NCI-H774 (cell line): ENCODE results near the gene MYO1D.
A peak's percentile ranks its signal among the peaks of the same experiment; 100 is the strongest.

Experiments used
- DNase-seq: peaks from one replicate; lab custom pipeline; 2025; lab: John Stamatoyannopoulos, UW

Gene MYO1D

DNA sequence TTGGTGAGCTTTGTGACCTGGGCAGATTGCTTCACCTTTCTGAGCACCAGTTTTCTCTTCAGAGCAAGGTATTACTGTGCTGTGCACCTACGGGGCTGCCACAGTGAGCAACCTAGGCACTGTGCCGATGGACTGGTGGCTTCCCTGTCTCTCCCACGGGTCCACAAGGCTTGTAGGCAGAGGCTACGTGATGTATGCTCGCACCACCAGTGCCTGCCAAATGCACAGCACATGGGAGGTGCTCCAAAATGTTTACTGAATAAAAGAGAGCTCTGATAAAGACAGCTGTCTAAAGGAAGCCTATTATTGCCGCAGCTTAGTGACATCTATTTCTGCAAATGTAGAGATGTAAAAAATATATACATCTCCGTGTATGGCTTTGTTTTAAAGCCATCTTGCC is 251.0 kb downstream of the MYO1D start:
- peak; percentile 91 for DNase-seq

DNA sequence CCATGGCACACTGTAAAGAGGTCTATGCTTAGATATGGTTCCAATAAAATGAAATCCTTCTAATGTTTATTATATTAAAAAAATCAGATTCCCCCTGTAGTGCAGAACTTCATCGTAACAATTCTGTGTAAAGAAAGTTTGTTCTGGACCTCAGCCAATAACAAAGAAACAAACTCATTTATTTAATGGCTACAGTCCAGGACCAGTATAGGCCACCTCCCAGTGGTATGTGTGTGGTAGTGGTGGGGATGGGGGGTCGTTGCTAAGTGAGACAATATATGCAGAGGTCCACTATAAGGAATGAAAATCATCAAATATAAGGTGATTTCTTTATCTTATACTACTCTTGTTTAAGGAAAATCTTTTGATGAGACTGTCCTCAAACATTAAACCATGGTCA is 253.7 kb downstream of the MYO1D start:
- DNase-seq = no peak

DNA sequence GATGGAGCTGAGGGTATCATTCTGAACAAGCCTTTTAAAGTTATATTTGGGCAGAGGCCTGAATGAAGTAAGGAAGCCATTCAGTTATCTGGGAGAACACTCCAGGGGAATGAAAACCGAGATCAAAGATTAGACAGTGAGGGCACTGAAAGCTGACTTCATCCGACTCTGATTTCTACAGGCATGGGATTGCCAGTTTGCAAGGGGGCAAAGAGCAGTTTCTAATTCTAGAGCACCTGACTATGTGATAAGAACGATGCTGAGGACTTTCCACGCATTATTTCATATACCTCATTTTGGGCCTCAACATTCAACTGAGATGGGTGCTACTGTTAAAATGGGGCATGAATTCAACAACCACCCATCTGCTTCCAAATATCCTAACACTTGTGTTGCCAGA is 254.4 kb downstream of the MYO1D start:
- no peak for DNase-seq

DNA sequence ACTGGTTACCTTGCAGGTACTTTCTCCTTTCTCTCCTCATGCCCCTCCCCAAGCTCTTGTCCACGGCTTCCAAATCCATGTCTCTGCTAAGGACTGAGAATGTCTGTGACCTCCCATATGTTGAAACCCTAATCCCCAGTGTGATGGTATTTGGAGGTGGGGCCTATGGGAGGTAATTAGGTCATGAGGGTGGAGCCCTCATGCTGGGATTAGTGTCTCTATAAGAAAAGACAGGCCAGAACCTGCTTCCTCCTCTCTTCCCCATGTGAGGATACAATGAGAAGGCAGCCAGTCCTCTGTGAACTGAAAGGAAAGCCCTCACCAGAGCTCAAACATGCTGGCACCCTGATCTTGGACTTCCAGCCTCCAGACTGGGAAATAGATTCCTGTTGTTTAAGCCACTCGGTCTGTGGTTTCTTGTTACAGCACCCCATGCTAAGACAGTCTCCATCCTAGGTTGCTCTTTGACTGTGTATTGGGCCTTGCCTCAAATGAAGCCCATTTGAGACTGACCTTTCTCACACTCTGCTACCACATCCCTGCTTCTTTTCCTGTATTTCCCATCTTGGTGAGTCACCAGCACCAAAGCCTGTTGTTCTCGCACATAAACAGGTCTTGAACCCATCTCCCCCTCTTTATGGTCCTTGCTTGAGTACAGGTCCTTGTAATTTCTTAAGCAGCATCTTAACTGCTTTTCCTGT is 255.2 kb downstream of the MYO1D start:
- no peak for DNase-seq

DNA sequence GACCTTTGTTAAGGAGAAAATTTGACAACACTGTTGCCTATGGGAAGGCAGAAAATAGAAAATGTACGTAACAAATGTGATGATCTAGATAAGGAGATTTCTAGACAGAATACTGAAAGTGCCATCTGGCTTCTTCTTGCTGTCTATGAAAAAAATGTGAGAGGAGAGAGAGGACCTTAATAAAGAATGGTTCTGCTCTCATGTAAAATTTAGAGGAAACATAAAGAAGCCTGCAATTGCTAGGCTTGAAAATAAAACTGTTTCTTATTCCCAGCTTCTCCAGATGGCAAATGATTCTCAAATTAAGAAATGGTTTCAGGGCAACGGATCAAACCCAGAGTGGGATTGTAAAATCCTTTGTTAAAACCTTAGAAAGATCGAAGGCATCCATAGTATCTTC is 261.6 kb downstream of the MYO1D start:
- DNase-seq = no peak

DNA sequence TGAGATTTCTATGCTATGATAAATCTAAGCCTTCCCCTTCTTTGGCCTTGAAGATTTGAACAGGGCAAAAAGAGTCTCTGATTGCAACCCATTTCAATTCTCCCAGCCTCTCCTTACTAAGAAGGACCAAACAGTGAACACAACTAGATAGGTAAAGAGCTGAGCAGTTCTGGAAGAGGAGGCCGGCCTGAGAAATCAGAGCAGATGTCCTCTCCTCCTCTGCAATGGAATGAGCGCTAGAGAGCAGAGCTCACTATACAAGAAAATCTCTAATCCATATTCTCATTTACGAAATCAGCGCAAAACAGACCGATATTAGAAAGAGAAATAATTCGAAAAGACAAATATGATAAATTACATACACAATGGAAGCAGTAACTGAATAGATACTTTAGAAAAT is 266.0 kb downstream of the MYO1D start:
- no peak for DNase-seq

DNA sequence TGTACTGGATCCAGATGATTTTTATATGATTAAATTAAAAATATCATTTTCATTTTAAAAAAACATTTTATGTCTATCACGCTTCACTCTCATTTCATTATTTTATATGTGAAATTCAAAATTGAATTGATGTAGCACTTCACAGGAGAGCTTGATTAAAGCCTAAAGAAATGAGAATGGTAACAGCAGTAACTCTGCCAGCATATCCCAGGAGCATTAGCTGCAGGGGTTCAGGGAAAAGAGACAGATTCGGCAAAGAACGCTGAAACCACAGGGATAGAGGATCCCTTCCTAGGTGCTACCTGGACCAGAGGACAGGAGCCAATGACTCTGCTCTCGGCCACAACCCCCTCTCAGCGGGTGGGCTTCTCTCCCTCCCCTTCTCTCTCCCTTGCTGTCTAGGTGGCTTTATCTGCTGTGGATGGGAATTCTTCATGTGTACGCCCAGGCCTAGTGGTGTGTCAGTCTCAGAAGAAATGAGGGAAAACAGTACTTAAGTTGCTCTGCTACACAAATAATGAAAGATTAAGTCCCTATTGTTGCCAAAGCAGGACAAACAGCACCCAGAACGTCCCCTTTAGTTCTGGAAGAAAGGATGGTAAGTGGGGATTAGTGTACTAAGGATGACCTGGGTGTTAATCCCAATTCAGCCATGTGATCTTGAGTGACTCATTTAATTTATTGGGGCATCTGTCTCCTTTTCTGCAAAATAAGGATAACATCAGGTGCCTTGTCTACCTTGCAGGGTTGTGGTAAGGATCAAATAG is 266.9 kb downstream of the MYO1D start:
- DNase-seq = no peak

DNA sequence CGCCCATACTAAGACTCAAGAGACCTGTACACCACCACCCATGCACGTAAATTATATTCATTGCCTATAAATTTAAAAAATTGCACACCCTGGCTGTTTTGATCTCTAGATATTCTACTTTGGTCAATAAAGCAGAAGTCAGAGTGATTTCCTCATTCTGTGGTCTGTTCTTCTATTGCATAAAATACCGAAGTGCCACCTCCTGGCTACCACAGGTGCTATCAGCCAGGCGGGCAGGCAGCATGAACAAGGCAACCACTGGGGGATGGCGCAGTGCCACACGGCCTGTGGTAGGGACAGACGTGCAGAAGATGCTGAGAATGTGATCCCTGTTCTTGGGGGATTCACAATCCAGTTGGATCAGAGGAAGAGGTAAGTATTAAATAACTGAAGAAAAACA is 267.8 kb downstream of the MYO1D start:
- no peak for DNase-seq

DNA sequence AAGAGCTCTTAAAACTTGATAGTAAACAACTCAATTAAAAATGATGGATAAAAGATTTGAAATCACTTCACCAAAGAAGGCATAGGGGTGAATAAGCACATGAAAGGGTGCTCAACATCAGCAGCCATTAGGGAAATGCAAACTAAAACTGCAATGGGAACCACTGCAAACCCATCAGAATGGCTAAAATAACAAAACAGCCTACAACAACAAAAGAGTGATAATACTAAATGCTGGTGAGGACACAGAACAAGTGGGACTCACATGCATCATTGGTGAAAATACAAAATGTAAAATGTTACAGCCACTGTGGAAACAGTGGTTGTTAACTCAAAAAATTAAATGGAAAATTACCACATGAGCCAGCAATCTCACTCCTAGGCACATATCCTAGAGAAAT is 268.7 kb downstream of the MYO1D start:
- no peak for DNase-seq

DNA sequence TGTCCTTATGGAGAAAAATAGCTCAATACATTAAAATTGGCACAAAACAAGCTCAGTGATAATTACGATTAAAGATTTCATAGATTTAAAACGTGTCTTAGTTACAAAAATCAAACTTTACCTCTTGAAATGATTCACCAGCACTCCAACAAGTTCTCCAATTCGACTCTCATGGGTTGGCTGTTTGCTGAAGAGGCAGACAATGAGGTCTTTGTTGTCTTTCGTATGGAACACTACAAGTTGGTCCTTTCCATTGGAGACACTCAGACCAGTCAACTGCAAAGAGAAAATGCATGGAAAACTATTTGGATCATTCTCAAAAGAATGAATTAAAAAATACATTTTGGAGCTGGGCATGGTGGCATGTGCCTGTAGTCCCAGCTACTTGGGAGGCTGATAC is 272.0 kb downstream of the MYO1D start:
- no peak for DNase-seq

DNA sequence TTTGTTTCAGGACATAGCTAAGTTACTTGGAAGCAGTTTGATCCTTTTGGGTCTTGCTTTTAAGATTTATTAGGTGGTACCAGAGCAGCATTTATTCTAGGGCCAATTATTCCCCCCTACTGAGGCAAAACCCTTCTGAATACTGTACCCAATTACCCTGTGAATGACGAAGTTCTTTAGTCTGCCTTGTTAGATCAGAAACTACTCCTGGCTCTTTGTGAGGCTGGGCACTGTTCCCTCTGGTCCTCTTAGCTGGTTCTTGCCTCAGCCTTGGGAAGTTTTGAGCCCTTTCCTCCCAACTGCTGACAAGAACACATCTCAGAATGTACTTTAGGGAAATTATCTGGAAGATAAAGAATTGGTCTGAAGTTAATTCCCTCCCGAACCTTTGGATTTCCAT is 274.5 kb downstream of the MYO1D start:
- DNase-seq = no peak

DNA sequence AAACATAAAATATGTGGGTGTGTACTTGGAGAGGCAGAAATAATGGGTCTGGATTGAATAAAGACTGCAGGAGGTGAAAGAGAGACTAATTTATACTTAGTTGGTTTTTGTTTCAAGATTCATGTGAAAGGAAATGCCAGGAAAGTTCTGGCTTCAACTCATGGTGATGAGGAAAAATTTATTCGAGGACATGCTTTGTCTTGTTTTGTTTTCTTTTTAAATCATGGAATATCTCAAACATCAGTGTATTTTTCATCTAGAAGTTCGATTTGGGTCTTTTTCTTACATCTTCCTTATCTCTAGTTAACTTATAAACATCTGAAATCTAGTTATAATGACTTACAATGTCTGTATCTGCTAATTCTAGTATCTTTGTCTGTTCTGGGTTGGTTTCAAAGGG is 275.1 kb downstream of the MYO1D start:
- DNase-seq = no peak

DNA sequence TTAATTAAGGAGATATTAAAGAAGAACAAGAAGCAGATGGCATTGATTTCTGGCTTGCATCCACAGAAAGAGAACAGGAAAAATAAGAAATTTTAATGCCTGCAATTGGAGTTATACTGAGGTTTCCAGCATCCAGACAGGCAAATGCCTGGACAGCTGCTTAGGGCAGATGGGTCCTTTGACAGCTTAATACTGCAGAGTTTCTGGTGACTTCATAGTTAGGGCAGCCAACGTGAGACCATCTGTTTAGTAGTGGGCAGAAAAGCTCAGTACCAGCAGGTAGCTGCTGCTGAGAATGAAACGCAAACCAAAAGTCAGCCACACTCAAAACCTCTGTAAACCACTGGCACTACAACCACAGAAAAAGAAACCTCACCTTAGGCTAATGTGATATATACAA is 280.3 kb downstream of the MYO1D start:
- DNase-seq = peak; percentile 38

DNA sequence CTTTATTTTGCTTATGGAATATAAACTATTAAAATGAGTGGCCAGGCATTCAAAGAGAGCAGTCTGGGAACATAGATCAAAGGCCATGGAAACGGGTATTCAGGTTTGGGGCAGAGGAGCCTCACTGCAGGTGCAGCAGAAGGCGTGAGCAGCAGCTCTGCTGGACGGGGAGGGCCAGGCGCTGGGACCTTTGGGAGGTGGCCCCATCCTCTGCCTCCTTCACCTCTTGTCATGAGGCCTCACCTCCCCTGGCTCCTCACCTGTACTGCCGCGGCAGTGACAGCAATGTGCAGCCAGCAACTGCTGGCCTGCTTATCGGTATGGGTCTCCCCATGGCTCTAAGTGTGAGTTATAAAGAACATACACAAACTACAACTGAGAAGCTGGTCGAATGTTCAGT is 280.7 kb downstream of the MYO1D start:
- no peak for DNase-seq

DNA sequence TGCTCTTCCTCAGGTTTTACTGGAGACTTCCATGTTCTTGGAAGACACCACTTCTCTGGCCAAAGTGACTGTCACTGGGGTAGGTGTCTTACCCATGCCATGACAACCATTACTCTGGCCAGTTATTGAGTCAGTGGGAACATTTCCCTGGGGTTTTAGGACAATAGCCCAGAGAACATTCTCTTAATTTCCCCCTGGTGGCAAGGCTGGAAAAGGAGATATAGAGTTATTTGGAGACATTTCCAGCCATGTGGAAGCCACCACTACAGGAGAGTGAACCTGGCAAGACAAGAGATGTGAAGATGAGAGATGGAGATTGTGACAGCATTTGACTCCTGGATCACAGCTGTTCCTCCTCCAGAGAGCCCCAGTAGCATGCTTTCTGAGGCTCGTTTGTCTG is 283.9 kb downstream of the MYO1D start:
- no peak for DNase-seq

DNA sequence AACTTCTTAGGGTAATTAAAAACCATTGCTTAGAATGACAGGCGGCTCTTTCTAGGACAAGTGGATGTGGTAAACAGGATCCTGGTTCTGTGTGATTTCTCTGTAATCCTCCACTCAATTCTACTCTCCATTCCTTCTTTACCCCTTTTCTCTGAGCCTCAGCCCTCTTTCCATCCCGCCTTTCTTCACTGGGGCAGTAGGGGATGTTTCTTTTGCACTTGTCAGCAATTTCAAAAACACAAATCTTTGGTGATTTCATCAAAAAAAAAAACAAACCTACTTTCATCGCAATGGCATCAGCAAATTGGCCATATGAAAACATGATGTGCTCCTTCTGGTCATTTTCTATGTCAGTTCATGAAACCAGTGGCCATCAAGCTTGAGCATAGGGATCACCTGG is 285.5 kb downstream of the MYO1D start:
- DNase-seq = no peak

DNA sequence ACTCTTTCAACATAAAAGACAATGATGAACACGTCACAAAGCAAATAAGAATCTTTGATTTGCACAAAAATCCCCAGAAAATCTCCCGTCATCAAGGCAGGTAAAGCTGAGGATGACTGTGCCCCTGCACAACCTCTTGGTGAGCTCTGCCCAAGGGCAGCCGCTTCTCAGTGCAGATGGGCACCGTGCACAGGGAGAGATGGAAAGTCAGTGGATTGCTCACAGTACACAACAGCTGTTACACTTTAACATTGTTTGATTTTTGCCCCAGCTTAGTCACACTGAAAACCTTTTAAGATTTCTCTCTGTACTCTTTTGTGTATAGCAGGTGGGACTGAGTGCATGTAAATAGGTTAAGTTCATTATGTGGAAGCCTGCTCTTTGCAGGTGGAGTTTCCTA is 285.9 kb downstream of the MYO1D start:
- peak; percentile 73 for DNase-seq

DNA sequence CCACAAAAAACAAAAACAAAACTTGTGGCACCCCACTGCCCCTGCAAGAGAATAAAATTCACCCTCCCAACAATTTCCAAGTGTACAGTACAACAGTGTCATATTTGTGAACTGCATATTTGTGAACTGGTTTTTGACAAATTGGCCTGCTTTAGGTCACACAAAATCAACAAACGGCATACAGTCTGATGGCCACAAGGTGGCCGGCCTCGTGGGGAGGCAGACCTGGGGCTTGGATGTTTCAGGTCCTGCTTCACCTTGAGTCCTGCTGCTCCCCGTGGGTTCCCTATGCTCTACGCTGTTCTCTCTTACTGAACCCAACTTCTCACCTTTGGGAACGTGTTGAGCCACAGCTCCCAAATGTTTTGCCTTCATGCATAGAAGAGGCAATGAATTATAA is 287.9 kb downstream of the MYO1D start:
- no peak for DNase-seq

DNA sequence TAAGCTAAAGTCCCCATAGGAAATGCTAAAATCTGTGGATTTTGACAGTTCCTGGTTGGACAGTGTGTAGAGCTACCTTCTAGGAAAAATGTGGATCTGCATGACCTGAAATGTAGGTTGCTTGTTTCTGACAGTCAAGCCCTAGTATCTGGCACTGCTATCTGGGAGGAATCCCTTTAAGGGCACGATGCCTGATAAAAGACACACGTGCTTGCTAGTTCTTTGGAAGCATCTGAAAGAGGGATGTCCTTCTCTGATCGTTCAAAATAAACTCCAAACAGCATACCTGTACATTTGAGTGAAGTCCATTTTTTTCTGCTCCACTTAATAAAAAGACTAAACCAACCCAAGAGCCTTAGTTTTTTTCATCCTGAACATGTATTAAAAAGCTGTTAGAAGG is 288.8 kb downstream of the MYO1D start:
- no peak for DNase-seq

DNA sequence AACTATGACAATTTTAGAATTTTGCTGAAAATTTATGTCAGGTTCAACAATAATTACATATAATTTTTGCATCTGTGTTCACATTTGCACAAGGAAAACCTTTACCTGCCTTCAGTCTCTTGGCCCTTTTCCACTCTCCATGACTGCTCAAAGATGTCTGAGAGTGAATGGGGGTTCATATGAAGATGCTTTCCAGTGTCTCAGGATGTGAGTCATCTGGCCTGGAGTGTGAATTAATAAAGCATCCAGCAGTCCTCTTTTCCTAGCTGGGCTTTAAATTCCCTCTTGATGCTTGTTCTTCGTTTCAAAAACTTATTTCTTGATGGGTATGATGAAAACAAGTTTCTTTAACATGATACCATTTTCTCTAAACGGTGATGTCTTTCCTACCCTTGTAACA is 290.3 kb downstream of the MYO1D start:
- no peak for DNase-seq

DNA sequence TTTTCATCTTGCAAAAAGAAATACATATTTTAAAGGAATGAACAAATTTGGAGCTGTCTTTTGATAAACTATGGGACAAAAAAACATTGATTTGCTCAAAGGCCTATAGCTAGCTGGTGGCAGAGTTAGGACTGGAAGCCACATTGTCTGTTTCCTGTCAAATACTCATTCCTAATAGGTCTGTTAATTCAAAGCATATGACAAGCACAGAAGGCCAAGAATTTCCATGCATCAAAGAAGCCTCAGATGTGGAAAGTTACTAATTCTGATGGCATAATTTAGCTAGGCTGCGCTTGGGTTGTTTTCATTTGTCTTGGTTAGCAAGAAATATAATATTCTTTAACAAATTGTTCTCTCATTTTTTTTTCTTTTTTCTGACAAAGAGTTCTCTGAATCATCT is 292.1 kb downstream of the MYO1D start:
- DNase-seq = no peak

DNA sequence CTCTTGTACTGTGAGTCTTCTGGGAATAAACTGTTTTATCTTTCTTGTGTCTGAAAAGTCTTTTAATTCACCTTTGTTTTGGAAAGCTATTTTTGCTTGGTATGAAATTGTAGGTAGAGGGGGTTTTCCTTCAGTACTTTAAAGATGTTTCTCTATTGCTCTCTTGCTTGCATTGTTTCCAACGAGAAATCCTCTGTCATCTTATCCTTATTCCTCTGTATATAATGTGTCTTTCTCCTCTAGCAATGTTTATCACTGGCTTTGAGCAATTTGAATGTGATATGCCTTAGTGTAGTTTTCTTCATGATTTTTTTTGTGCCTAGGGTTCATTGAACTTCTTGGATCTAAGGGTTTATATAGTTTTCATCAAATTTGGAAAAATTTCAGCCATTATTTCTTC is 293.9 kb downstream of the MYO1D start:
- DNase-seq = no peak

DNA sequence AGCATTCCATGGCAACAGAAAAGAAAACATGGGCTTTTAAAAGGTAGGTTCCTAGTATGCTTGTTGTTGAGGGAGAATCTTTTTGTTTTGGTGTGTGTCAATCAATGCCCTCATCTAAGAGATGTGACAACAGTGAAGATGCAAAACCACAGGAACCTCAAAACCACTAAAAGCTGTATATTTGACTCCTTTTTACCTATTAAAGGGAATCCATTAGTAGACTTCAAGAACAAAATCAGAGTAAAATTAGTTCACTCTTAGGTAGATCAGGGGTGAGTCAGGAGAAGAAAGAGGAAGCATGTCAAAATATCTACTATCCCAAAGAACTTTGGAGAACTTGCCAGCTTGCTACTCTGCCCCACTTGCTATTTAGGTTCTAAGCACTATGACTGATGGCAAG is 301.1 kb downstream of the MYO1D start:
- DNase-seq = no peak

DNA sequence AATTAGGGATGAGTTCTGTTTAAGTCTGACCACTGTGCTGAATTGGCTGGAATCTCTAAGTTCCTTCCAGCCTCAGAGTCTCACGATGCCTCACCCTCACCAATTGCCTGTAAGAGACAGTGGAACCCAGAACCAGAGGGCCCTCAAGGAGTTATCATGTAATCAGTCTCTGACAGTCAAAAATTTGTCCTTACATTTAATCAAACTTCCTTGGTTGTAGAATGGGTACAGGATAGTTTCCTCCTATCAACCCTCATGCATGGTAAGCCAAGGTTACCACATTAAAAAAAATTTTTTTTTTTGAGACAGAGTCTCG is 306.9 kb downstream of the MYO1D start:
- DNase-seq = no peak
